CD4-positive, alpha-beta T cell (primary cell): ENCODE results near the gene G3BP2. TPM values are rescaled to one million over a fixed set of nuclear protein-coding genes. Genes with fewer than 3 reads are reported as not detected.
"Not testable (repeated sequence)": the region's sequence is repeated elsewhere in the genome, so short reads cannot be mapped to it uniquely, and the experiment has no call there.

ENCODE experiments used
- ATAC-seq: fragments of 200-7000 bp; cut with Tn5 transposase; one replicate; pipeline ENCODE4 v1.10.0; 2022; ENCODE audit warnings: mild to moderate bottlenecking; ENCODE audit not compliant: poor library complexity
- CTCF ChIA-PET: fragments of 350-600 bp; sonication (Branson Sonifier 250); formaldehyde crosslinking; loops from one replicate; lab custom pipeline; 2021; ENCODE audit warnings: antibody characterized with exemption, inconsistent platforms; lab: Charles Lee
- POLR2A ChIA-PET: fragments of 350-600 bp; sonication (Branson Sonifier 250); formaldehyde crosslinking; loops from one replicate; lab custom pipeline; 2021; ENCODE audit warnings: antibody characterized with exemption, inconsistent platforms; lab: Charles Lee
- DNase-seq, 14 experiments: peaks; one replicate each; pipeline ENCODE4 v3.0.0-alpha.2; 2013 to 2020; ENCODE audit warnings: mixed read lengths in 2 of 14
- H3K27ac ChIP-seq, 2 donors: one replicate each; pipeline versions ENCODE4 v1.5.1 to v1.7.0; 2013; ENCODE audit warnings: low read length in 2 of 2, low read depth in 1 of 2, mild to moderate bottlenecking in 1 of 2
- H3K27me3 ChIP-seq, 2 experiments: 1 replicate in 1 of 2; 2 replicates in 1 of 2; pipeline versions ENCODE4 v1.6.1 to v1.7.0; 2013; ENCODE audit warnings: low read length in 2 of 2, control low read depth in 1 of 2, mild to moderate bottlenecking in 1 of 2, moderate library complexity in 1 of 2; ENCODE audit not compliant: insufficient read depth in 2 of 2, control insufficient read depth in 1 of 2
- H3K36me3 ChIP-seq: one replicate; pipeline ENCODE4 v1.6.1; 2013; ENCODE audit warnings: low read length, control low read depth; ENCODE audit not compliant: insufficient read depth
- H3K4me1 ChIP-seq: one replicate; pipeline ENCODE4 v1.6.1; 2013; ENCODE audit warnings: low read length, control low read depth; ENCODE audit not compliant: insufficient read depth
- H3K4me3 ChIP-seq: one replicate; pipeline ENCODE4 v1.5.1; 2013; ENCODE audit warnings: mild to moderate bottlenecking, low read length, moderate library complexity
- H3K9me3 ChIP-seq, 2 experiments: 1 replicate in 1 of 2; 2 replicates in 1 of 2; pipeline versions ENCODE4 v1.6.1 to v1.7.0; 2013; ENCODE audit warnings: low read length in 2 of 2, mild to moderate bottlenecking in 2 of 2, control low read depth in 1 of 2, moderate library complexity in 1 of 2; ENCODE audit not compliant: control insufficient read depth in 1 of 2, insufficient read depth in 1 of 2
- H3K27ac Mint-ChIP-seq: one replicate; pipeline ENCODE4 v1.8.0; 2020; ENCODE audit warnings: mixed read lengths
- H3K27me3 Mint-ChIP-seq: one replicate; pipeline ENCODE4 v1.8.0; 2021; ENCODE audit warnings: mixed read lengths
- H3K36me3 Mint-ChIP-seq: one replicate; pipeline ENCODE4 v1.8.0; 2021; ENCODE audit warnings: low read depth, mixed read lengths
- H3K4me1 Mint-ChIP-seq: one replicate; pipeline ENCODE4 v1.8.0; 2021; ENCODE audit warnings: low read depth, mixed read lengths
- H3K4me3 Mint-ChIP-seq: one replicate; pipeline ENCODE4 v1.8.0; 2020; ENCODE audit warnings: mild to moderate bottlenecking, mixed read lengths
- H3K9me3 Mint-ChIP-seq: one replicate; pipeline ENCODE4 v1.8.0; 2020; ENCODE audit warnings: mixed read lengths
- intact Hi-C, 2 experiments: fragments of 100-400 bp; cut with DNase I in 1 of 2; cut with micrococcal nuclease in 1 of 2; formaldehyde crosslinking; loops; one replicate each; pipeline versions ENCODE4 v1.15.1 to v1.9.0; 2023 to 2025; cut with DNase I, micrococcal nuclease
- total RNA-seq, 174 experiments: library from RNA in 2 of 174; stranded (reverse) in 2 of 174; gene quantifications; one replicate each; pipeline ENCODE4 v1.2.3 and lab custom pipeline; 2021 to 2026
- TF ChIP-seq, protein P1 (sequence below): fragments of 200-600 bp; IDR thresholded peaks from one replicate; pipeline ENCODE4 v1.8.0; 2022; ENCODE audit warnings: antibody characterized with exemption, mild to moderate bottlenecking

The G3BP2 gene
- total RNA-seq, 2 experiments from 2014 or later, result 319 to 322 TPM

DNA sequence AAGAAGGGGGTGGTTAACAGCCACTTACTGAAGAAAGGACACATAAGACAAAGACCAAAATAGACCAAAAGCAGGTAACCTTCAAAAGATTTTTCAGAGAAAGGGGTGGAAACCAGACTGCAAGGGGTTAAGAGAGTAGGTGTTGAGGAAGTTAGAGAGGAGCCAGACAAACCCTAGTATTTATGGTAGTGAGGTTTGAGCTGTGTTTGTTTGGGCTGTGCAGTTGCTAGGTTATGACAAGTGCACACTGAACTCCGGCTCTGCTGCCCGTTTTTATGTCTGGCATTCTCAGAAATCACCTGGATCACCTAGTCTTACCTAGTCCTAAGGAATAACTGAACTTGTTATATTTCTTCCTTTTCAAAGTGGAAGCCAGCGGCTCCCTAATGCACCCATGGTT is 22.9 kb upstream of the G3BP2 start:
- Mint-ChIP-seq H3K4me3 (no peak overlapping the region), H3K9me3 (no peaks in the 10 kb centered on the region), H3K36me3 (peaks cover 5% of the 10 kb centered on the region), H3K27ac (peak overlapping the region; percentile 85), H3K27me3 (no peaks in the 10 kb centered on the region), H3K4me1 (peaks cover 45% of the 10 kb centered on the region)
- Histone ChIP-seq H3K9me3 (peaks cover 0 to 5% of the 10 kb centered on the region in 2 experiments), H3K4me1 (peaks cover 23% of the 10 kb centered on the region), H3K27me3 (no peaks in the 10 kb centered on the region), H3K36me3 (no peaks in the 10 kb centered on the region), H3K4me3 (no peak overlapping the region), H3K27ac (no peak overlapping the region)
- intact Hi-C loops, result loop anchor here in 1 of 2 experiments (2.0 to 5.0 kb wide), 2 partner anchors 23 to 39 kb away; partner anchors contain the start of gene G3BP2
- TF ChIP-seq, protein P1, sequence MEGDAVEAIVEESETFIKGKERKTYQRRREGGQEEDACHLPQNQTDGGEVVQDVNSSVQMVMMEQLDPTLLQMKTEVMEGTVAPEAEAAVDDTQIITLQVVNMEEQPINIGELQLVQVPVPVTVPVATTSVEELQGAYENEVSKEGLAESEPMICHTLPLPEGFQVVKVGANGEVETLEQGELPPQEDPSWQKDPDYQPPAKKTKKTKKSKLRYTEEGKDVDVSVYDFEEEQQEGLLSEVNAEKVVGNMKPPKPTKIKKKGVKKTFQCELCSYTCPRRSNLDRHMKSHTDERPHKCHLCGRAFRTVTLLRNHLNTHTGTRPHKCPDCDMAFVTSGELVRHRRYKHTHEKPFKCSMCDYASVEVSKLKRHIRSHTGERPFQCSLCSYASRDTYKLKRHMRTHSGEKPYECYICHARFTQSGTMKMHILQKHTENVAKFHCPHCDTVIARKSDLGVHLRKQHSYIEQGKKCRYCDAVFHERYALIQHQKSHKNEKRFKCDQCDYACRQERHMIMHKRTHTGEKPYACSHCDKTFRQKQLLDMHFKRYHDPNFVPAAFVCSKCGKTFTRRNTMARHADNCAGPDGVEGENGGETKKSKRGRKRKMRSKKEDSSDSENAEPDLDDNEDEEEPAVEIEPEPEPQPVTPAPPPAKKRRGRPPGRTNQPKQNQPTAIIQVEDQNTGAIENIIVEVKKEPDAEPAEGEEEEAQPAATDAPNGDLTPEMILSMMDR, result no peak
- POLR2A ChIA-PET, result interaction anchor here (0.6 to 2.2 kb wide), 3 partner anchors 22 to 211 kb away, joined by 4 to 6 read pairs (median 5); partner anchors contain the start of genes G3BP2 and USO1
- peak in 7 of 14 experiments; percentile 8 to 79 (median 40) for DNase-seq
- ATAC-seq, result peak; percentile 92
- CTCF ChIA-PET, result interaction anchor here (1.0 to 1.3 kb wide), 2 partner anchors 13 to 28 kb away, joined by 3 read pairs; no protein-coding TSS in a partner anchor

DNA sequence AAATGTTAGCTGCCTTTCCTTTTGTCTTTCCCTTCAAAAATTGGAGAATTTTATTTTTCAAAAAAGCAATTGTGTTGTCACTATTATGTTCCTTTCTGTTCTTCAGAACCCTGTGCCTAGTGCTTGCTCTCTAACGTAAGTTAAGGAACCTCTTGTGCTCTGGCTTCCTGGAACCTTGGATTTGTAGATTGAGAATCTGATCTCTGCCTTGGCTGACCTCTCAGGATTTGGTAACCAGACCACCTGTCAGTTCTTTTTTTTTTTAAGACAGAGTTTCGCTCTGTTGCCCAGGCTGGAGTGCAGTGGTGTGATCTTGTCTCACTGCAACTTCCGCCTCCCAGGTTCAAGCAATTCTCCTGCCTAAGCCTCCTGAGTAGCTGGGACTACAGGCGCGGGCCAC is 18.9 kb upstream of the G3BP2 start:
- H3K27ac ChIP-seq, H3K9me3 ChIP-seq, H3K27me3 ChIP-seq, H3K36me3 Mint-ChIP-seq, DNase-seq, H3K4me3 ChIP-seq, intact Hi-C loops, CTCF ChIA-PET, H3K27me3 Mint-ChIP-seq, H3K9me3 Mint-ChIP-seq, ATAC-seq, H3K36me3 ChIP-seq, H3K27ac Mint-ChIP-seq, H3K4me3 Mint-ChIP-seq: not testable (repeated sequence)
- peaks cover 31% of the 10 kb centered on the region for H3K4me1 Mint-ChIP-seq
- peaks cover 13% of the 10 kb centered on the region for H3K4me1 ChIP-seq
- POLR2A ChIA-PET, result interaction anchor here (1.2 kb wide), 1 partner anchor 18 kb away, joined by 3 read pairs; no protein-coding TSS in a partner anchor

DNA sequence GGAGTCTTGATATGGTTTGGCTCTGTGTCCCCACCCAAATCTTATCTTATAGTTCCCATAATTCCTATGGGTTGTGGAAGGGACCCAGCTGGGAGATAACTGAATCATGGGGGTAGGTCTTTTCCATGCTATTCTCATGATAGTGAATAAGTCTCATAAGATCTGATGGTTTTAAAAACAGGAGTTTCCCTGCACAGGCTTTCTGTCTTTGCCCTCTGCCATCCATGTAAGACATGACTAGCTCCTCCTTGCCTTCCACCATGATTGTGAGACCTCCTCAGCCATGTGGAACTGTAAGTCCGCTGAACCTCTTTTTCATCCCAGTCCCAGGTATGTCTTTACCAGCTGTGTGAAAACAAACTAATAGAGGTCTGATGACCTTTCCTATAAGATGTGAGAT is 13.9 kb upstream of the G3BP2 start:
- CTCF ChIA-PET, result interaction anchor here (0.6 to 0.9 kb wide), 2 partner anchors 34 to 37 kb away, joined by 3 read pairs; partner anchors contain the start of gene USO1
- Histone ChIP-seq H3K4me1 (peaks cover 16% of the 10 kb centered on the region), H3K27ac (peak overlapping the region in 1 of 2 donors; percentile 9)
- H3K9me3 Mint-ChIP-seq, ATAC-seq, H3K36me3 Mint-ChIP-seq, intact Hi-C loops, H3K27me3 ChIP-seq, H3K4me3 Mint-ChIP-seq, H3K27me3 Mint-ChIP-seq, H3K36me3 ChIP-seq, DNase-seq, H3K9me3 ChIP-seq, H3K4me3 ChIP-seq: not testable (repeated sequence)
- Mint-ChIP-seq H3K27ac (peak overlapping the region; percentile 43), H3K4me1 (peaks cover 35% of the 10 kb centered on the region)
- POLR2A ChIA-PET, result interaction anchor here (0.7 to 3.4 kb wide), 2 partner anchors 14 to 37 kb away, joined by 3 to 14 read pairs; partner anchors contain the start of genes G3BP2 and USO1

DNA sequence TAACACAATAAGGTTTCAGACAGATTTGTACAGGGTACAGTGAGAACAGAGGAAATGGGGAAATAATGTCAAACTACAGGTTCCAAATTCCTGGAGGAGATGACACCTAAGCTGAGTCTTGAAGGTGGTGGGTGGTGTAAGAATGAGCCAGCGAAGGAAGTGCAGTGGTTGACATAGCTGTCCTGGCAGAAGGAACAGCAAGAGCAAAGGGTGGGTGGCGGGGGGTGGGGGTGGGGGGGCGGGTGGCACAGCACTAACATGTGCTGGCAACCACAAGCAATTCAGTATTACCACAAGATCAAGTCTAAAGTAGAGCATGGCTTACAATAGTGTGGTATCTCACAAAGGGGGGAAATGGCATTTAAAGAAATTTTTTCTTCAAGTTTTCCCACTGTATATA is 13.1 kb upstream of the G3BP2 start:
- CTCF ChIA-PET, result no interaction called here
- TF ChIP-seq, protein P1, result no peak
- H3K9me3 Mint-ChIP-seq, result peaks cover 3% of the 10 kb centered on the region
- intact Hi-C loops, result loop anchor here in 1 of 2 experiments (1.0 kb wide), 1 partner anchor 38 kb away; the partner anchor contains the start of gene USO1
- H3K27me3 ChIP-seq, result no peaks in the 10 kb centered on the region
- POLR2A ChIA-PET, result interaction anchor here (0.8 to 3.4 kb wide), 3 partner anchors 13 to 38 kb away, joined by 3 to 14 read pairs (median 4); partner anchors contain the start of genes G3BP2 and USO1
- H3K4me1 ChIP-seq, result peaks cover 16% of the 10 kb centered on the region
- H3K4me1 Mint-ChIP-seq, result peaks cover 40% of the 10 kb centered on the region
- H3K36me3 ChIP-seq, result no peaks in the 10 kb centered on the region
- no peak overlapping the region for H3K4me3 Mint-ChIP-seq
- no peaks in the 10 kb centered on the region for H3K9me3 ChIP-seq
- no peaks in the 10 kb centered on the region for H3K27me3 Mint-ChIP-seq
- peak in 5 of 14 experiments; percentile 14 to 64 (median 53) for DNase-seq
- H3K36me3 Mint-ChIP-seq, result no peaks in the 10 kb centered on the region
- peak overlapping the region; percentile 43 for H3K27ac Mint-ChIP-seq
- H3K4me3 ChIP-seq, result no peak overlapping the region
- peak; percentile 75 for ATAC-seq
- peak overlapping the region in 1 of 2 donors; percentile 9 for H3K27ac ChIP-seq
